NCI-H2107 treated with DMSO at 0.1 percent for 48 hours (cell line): ENCODE measurements around the gene LCN12.

Experiments
- DNase-seq: peaks from one replicate; lab custom pipeline; 2025; ENCODE audit not compliant: unreplicated experiment; lab: John Stamatoyannopoulos, UW

The LCN12 gene

DNA sequence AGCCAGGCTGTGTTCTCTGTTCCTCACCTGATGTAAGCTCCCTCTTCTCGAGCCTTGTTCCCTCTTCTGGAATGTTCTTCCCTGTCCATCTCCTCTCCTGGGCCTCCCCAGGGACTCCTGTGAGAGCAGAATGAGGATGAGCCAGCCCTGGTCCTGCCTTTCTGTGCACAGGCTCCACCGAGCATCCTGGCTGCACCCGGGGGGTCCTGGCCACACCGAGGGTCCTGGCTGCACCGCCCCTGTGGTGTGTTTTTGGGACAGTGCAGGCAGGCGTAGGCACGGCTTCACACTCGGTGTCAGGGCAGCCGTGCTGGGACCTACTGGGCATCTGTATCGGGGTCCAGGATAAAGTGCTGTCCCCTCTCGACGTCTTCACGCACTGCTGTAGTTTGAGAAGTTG is 25.3 kb upstream of the LCN12 start:
- no peak for DNase-seq

DNA sequence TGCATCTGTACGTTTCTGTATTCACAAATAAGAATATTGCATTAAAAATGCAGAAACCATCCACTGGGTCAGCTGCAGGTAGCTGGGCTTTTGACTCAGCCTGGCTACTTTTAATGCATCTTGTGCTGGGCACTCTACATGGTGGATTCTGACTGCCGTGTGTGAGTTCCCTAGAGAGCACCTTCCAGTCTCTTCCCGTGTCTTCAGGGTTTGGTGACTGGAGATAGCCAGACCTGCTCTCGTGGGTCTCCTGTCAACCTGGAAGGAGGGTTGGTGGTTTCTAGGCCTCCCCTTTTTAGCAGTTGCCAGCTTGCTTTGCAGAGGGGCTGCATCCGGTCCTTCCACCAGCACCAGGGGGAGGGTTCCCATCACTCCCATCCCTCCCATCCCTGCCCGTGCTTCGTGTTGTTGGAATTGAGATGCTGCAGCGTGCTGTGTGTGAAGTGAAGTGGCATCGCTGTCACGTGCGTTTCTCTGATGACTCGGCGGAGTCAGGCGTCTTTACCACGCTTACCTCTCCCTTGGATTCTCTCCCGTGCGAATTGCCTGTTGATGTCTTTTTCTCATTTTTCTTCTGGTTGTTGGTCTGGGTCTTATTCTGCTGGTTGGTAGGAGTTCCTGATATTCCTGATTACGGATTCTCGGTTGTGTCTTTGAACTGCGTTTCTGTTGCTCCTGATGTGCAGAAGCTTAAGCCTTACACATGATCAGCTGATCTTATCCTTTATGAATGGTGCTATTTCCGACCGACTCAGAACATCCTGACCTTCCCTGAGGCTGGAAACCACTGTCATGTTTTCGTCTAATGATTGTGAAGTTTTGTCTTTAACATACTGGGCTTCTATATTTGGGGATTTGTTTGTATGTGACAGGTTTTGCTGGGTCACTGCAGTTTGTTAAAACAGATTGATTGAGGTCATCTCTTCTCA is 24.5 kb upstream of the LCN12 start:
- no peak for DNase-seq

- no peak for DNase-seq
Observed at GRCh38 chr9:136928591-136928990, 23.5 kb upstream of the LCN12 start.

- no peak for DNase-seq
Observed at GRCh38 chr9:136930014-136930413, 22.1 kb upstream of the LCN12 start.

GRCh38 chr9:136931611-136932130 is 20.4 kb upstream of the LCN12 start:
- no peak for DNase-seq

GRCh38 chr9:136934277-136934676 is 17.8 kb upstream of the LCN12 start:
- no peak for DNase-seq

DNA sequence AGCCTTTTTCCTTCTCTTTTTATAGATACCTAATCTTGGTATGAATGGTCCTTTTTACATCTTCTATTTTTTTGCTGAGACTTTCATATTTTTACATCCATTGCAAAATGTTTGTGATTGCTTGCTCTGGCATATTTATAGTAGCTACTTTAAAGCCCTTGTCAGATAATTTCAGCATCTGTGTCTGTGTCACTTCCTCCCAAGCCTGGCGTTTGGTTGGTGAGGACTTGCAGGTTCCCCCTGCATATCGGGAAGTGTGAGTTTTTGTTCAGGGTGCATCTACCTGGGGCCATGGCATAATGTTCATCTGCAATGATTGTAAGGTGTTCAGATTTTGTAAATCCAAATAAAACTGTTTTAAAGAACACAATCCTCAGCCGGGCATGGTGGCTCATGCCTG is 16.4 kb upstream of the LCN12 start:
- DNase-seq = no peak

GRCh38 chr9:136936645-136937170 is 15.4 kb upstream of the LCN12 start:
- no peak for DNase-seq

DNA sequence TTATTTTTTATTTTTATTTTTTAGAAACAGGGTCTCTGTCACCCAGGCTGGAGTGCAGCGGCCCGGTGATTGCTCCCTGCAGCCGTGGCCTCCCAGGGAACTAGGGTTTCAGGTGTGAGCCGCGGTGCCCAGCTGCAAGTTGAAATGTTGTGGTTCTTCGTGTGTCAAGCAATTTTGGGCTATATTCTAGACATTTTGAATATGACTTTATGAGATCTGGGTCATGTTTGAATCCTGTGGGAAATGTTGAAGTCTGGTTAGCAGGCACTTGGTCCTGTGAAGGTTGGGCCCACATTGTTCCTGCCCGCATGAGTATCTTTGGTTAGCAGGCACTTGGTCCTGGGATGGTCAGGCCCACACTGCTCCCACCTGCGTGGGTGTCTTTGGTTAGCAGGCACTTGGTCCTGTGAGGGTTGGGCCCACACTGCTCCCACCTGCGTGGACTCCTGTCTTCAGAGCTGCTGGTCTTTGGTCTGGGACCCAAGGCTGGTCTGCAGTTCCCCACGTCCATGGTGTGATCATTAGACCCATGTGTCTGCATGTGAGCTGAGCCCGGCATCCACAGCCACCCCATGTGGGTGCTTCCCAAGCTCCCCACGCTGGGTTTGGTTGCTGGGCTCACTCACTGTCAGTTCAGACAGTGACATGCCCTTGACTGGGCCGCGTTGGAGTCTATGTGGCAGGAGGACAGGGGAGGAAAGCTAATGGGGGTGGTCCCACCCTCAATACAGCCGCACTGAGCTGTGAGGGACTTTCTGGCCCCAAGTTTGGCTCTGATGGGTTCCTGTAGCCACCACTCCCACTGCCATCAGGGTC is 14.7 kb upstream of the LCN12 start:
- DNase-seq = no peak

DNA sequence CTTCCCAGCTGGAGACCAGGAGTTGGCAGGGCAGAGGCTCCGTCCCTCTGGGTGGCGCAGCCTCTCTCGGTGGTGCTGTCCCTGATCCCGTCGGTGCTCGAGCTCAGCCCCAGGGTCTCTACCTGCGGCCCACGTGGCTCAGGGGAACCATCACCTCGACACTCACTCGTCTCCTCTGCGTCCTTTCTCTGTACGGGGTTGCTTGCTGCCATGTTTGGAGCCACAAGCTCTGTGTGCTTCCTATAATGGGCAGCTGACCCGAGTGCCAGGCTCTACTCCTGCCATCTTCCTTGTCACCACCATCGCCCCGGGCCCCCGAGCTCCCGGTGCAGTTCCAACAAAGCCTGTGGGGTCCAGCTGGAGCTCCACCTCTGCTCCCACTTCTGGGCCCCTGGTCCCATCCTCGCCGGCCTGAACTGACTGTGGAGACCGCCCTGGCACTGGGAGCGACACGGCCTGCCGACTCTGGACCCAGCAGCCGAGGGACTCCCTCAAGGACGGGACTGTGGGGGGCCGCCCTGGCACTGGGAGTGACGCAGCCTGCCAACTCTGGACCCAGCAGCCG is 12.6 kb upstream of the LCN12 start:
- no peak for DNase-seq

DNA sequence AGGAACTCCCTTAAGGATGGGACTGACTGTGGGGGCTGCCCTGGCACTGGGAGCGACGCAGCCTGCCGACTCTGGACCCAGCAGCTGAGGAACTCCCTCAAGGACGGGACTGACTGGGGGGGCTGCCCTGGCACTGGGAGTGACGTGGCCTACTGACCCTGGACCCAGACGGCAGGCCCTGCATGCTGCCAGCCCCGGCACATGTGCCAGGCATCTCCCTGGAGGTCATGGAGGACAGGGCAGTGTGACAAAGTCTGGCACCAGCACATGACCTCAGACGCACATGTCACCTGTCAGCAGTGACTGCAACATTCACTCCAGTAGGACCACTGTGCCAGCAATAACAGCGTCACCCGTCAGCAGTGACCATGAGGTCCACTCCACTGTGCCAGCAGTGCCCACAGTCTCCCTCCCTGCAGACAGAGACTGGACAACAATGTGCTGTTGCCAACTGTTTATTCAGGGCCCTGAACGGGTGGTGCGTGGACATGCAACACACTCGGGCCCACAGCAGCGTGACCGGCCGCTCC is 12.0 kb upstream of the LCN12 start:
- DNase-seq = no peak

- no peak for DNase-seq
Observed at GRCh38 chr9:136940526-136941230, 11.4 kb upstream of the LCN12 start.

DNA sequence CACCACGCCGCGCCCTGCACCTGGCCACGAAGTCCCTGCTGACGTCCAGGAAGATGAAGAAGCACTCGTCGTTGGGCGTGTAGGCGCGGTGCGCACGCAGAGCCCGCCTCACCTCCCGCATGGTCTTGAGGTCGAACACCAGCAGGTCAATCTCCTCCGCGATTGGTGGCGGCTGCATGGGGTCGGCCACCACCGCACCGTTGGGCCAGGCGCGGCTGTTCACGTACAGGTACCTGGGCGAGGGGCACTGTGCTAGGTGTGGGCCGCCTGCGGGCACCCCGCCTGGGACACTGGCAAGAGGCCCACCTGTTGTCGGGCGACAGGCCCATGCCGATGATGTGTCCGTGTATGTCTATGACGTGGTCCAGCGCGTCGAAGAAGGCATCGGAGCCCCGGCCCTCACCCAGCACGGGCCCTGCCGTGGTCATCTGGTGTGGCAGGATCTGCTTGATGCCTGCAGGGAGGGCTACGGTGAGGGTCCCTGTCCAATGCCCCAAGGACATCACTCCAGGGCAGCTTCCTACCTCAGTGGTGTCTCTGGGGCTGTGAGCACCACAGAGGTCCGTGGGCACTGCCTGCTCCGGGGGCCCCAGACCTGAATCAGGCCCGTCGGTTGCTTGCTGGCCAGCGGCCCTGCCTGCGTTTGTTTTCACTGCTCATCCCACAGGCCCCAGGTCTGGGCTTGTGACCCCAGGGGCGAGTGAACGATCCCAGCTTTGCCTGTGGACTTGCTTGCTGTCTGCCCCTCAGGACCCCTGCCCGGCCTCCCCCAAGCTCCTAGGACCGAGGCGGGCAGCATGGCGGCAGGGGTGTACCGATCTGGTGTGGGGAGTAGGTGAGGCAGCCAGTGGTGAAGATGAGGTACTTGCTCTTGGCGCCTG is 10.6 kb upstream of the LCN12 start:
- no peak for DNase-seq

DNA sequence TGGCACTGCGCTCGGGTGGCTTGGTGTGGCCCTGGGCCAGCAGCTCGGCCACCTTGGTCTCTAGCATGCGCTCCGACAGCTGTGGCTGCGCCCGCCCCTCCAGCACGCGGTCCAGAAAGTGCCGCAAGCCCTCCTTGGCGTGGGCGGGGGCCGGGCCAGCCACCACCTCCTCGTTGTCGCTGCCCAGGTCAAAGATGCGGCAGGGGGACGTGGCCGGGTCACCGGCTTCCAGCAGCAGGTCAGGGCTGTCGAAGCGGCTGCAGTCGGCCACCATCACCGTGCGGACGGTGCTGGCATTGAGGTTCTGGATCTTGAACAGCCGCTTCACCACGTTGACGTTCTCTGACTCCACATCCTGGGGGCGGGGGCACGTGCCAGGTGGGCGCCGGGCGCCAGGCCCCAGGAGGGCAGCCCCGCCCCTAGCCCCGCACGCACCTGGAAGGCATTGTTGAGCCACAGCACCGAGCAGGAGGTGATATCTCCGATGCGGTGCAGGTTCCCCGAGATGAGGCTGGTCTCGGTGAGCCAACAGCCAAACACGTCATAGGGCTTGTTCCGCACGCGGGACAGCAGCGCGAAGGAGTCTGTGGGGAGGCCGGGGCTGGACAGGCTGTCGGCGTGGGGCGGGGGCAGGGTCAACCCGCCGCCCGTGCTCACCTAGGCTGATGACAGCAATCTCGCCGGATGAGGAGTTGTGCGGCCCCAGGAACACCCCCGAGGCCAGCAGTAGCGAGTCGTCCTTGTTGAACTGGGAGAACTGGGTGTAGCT is 9.8 kb upstream of the LCN12 start:
- no peak for DNase-seq

GRCh38 chr9:136942881-136943230 is 9.2 kb upstream of the LCN12 start:
- no peak for DNase-seq

DNA sequence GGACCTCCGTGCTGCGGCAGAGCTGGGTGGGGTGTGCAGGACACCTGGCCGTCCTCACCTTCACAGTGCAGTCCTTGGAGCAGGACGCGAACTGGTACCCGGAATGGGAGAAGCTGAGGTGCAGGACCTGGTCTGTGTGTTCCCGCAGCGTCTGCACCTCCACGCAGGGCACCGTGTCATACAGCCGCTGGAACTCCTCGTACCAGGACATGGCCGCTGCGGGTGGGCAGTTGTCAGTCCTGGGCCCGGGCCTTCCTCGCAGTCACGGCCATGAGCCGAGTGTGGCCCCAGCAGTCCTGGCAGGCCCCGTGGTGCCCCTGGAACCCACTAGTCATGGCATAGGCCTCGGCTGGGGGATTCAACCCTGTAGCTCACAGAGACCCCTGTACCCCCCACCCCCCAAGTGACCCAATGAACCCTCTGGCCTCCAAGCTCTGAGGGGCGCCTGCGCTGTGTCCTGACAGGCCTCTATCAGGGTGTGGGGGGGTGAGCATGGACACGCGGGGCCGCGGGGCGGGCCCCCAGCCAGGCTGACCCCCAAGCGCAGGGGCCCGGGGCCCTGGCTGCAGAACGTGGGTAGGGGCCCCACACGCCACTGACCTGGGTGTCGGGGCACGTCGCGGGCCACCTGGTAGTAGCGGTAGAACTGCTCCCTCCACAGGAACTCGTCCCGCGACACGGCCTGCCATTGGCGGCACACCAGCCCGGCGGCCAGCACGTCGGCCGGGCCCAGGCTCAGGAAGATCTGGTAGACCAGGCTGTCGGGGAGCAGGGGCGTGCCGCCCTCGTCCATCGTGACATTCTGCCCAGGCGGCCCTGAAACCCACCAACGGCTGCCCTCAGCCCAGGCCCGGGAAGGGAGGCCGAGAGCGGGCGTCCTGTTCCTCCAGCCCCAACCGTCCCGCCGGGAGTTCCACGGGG is 8.5 kb upstream of the LCN12 start:
- DNase-seq = no peak

DNA sequence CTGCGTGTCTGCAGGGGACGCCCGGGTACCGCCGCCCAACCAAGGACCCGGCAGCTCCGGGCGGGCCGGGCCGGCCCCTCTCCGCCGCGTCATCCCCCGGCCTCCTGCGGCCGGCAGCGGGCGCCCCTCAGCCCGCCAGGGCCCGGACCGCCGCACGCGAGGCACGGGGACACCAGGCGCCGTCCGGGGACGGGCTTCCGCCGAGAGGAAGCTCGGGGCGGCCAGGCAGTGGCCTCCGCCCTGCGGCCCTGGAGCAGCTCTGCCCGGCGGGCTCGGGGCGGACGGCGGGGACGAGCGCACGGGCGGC is 7.9 kb upstream of the LCN12 start:
- DNase-seq = no peak
